ENCODE measurements around the gene KCNN2. TPM values are rescaled to one million over a fixed set of nuclear protein-coding genes. Genes with fewer than 3 reads are reported as not detected.

KCNN2 gene
- total RNA-seq, 4 donors from 2014 or later, result 0.20 to 0.42 TPM; not detected in 2

DNA sequence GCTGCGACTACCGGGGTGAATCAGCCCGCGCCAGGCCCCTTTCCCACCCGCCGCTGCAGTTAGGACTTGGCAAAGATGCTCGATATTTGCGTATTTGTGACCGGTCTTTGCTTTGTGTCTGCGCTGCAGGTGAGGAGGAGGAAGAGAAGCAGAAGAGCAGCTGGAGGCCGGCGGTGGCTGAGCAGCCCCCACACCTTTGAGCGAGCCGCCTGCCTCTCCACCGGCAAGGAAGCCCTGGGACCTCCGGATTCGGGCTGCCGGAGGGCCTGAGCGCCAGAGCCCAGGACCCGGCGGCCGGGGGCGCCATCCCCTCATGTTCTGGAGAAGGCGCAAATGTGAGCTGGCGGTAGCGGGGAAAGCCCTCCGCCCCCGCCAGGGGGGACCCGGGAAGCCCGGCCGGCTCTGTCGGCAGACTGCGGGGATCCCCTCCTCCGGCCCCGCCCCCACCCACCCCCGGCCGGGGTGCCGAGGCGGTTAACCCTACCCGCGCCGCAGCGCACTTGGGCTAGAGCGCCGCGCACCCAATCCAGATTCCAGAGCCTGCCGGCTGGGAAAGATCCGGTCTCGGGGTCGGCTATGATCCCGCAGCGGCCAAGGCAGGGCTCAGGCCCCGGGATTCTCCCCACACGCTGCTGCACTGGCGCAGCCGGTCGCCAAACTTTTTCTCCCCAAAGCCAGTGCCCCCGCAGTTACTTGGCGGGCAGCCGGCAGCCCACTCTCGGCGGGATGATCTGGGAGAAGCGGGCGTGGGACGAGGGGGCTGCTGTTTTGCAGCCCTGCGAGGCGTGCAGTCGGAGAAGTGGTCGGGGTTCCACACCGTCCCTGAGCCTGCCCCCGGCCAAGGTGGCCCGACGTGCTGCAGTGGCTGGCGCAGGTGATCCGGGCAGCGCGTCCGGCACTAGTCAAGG is 800 bp upstream of the KCNN2 start:
- 1 to 2% methylated on average over 60 to 73 of the region's 78 CpGs for WGBS, 2 donors
- H3K27me3 ChIP-seq, result peaks cover 0 to 68% of the 10 kb centered on the region in 2 donors
- H3K36me3 ChIP-seq, result no peaks in the 10 kb centered on the region
- H3K4me3 ChIP-seq, result peak overlapping the region; percentile 19 to 50 (median 36)
- peaks cover 0 to 39% (median 18%) of the 10 kb centered on the region in 4 donors for H3K4me1 ChIP-seq
- TF ChIP-seq EP300 (IDR thresholded peaks at IDR 0.05) (no peak), POLR2A (IDR thresholded peaks at IDR 0.05) (no peak)
- TF ChIP-seq, protein P1, sequence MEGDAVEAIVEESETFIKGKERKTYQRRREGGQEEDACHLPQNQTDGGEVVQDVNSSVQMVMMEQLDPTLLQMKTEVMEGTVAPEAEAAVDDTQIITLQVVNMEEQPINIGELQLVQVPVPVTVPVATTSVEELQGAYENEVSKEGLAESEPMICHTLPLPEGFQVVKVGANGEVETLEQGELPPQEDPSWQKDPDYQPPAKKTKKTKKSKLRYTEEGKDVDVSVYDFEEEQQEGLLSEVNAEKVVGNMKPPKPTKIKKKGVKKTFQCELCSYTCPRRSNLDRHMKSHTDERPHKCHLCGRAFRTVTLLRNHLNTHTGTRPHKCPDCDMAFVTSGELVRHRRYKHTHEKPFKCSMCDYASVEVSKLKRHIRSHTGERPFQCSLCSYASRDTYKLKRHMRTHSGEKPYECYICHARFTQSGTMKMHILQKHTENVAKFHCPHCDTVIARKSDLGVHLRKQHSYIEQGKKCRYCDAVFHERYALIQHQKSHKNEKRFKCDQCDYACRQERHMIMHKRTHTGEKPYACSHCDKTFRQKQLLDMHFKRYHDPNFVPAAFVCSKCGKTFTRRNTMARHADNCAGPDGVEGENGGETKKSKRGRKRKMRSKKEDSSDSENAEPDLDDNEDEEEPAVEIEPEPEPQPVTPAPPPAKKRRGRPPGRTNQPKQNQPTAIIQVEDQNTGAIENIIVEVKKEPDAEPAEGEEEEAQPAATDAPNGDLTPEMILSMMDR (IDR thresholded peaks at IDR 0.05), result no peak
- H3K27ac ChIP-seq, result no peak overlapping the region
- H3K9me3 ChIP-seq, result no peaks in the 10 kb centered on the region
- no peak for DNase-seq (ENCODE audit: low spot score in 2 of 2)

DNA sequence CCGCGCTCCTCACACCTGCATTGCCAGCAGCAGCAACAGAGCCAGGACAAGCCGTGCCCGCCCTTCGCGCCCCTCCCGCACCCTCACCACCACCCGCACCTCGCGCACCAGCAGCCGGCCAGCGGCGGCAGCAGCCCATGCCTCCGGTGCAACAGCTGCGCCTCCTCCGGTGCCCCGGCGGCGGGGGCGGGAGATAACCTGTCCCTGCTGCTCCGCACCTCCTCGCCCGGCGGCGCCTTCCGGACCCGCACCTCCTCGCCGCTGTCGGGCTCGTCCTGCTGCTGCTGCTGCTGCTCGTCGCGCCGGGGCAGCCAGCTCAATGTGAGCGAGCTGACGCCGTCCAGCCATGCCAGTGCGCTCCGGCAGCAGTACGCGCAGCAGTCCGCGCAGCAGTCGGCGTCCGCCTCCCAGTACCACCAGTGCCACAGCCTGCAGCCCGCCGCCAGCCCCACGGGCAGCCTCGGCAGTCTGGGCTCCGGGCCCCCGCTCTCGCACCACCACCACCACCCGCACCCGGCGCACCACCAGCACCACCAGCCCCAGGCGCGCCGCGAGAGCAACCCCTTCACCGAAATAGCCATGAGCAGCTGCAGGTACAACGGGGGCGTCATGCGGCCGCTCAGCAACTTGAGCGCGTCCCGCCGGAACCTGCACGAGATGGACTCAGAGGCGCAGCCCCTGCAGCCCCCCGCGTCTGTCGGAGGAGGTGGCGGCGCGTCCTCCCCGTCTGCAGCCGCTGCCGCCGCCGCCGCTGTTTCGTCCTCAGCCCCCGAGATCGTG is 517 bp downstream of the KCNN2 start:
- TF ChIP-seq POLR2A (IDR thresholded peaks at IDR 0.05), result no peak
- no peak for TF ChIP-seq EP300 (IDR thresholded peaks at IDR 0.05)
- TF ChIP-seq, protein P1 (IDR thresholded peaks at IDR 0.05), result no peak
- Histone ChIP-seq H3K4me3 (peak overlapping the region; percentile 19 to 50 (median 36)), H3K36me3 (no peaks in the 10 kb centered on the region), H3K27ac (no peak overlapping the region), H3K9me3 (no peaks in the 10 kb centered on the region), H3K27me3 (peaks cover 0 to 69% of the 10 kb centered on the region in 2 donors), H3K4me1 (peaks cover 0 to 39% (median 18%) of the 10 kb centered on the region in 4 donors)
- 0 to 1% methylated on average over 26 to 85 of the region's 87 CpGs for WGBS, 2 donors
- DNase-seq (ENCODE audit: low spot score in 2 of 2), result no peak

DNA sequence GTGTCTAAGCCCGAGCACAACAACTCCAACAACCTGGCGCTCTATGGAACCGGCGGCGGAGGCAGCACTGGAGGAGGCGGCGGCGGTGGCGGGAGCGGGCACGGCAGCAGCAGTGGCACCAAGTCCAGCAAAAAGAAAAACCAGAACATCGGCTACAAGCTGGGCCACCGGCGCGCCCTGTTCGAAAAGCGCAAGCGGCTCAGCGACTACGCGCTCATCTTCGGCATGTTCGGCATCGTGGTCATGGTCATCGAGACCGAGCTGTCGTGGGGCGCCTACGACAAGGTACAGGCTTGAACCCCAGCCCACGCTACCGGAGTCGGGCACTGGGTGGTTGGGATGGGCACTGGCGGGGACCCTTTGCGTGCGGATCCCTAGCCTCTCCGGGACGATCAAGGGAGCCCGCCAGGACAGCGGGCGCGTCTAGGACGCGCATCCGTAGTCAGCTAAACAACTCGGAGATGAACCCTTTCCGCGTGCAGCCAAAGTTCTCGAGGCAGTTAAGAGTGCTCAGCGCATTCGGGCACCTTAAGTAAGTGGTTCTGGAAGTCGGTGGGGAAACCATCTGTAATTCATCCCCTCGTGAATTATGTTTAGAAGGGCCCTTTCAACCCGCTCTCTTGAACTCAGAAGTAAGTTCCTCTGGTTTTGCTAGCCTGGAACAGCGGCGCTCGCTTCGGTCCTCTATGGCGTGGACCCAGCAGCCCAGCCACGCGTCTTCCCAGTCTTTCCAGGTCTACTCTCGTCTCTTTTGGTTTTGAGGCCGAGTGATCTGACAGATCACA is 1.3 kb downstream of the KCNN2 start:
- DNase-seq (ENCODE audit: low spot score in 2 of 2), result no peak
- 2% methylated on average over 26 to 48 of the region's 62 CpGs for WGBS, 2 donors
- Histone ChIP-seq H3K36me3 (no peaks in the 10 kb centered on the region), H3K9me3 (no peaks in the 10 kb centered on the region), H3K4me1 (peaks cover 0 to 39% (median 18%) of the 10 kb centered on the region in 4 donors), H3K27me3 (peaks cover 0 to 72% of the 10 kb centered on the region in 2 donors), H3K4me3 (peak overlapping the region; percentile 19 to 50 (median 36)), H3K27ac (no peak overlapping the region)
- TF ChIP-seq, protein P1 (IDR thresholded peaks at IDR 0.05), result no peak
- TF ChIP-seq EP300 (IDR thresholded peaks at IDR 0.05) (no peak), POLR2A (IDR thresholded peaks at IDR 0.05) (no peak)

DNA sequence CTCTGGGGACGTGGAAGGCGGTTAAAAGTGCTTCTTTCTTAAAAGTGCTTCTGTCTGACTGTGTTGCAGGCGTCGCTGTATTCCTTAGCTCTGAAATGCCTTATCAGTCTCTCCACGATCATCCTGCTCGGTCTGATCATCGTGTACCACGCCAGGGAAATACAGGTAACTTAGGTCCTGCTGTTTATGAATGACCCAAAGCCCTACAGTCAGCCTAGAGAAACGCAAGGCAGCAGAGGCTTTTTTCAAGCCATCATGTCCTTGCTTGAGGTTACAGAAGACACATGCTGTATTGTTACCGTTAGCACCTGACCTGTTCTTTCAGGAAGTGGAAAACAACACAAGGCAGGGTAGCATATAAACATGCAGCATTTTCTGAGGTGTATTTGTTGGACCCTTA is 2.0 kb downstream of the KCNN2 start:
- Histone ChIP-seq H3K27ac (no peak overlapping the region), H3K36me3 (no peaks in the 10 kb centered on the region), H3K9me3 (no peaks in the 10 kb centered on the region), H3K4me1 (peaks cover 0 to 39% (median 18%) of the 10 kb centered on the region in 4 donors), H3K27me3 (peaks cover 0 to 72% of the 10 kb centered on the region in 2 donors), H3K4me3 (peak overlapping the region in 1 of 4 donors; percentile 50)
- TF ChIP-seq EP300 (IDR thresholded peaks at IDR 0.05), result no peak
- TF ChIP-seq, protein P1 (IDR thresholded peaks at IDR 0.05), result no peak
- no peak for TF ChIP-seq POLR2A (IDR thresholded peaks at IDR 0.05)
- no peak for DNase-seq (ENCODE audit: low spot score in 2 of 2)
- WGBS, 2 donors, result 5 to 6% methylated on average over 10 of the region's 10 CpGs

Measured in tibial nerve (tissue), 4 donors.